Hematopoietic multipotent progenitor cell (in vitro differentiated cells): ENCODE data around the gene CDK14. TPM values are rescaled to one million over a fixed set of nuclear protein-coding genes. Genes with fewer than 3 reads are reported as not detected.

Source experiments
- DNase-seq, 3 donors: peaks; one replicate each; pipeline ENCODE4 v3.0.0-alpha.2; 2011 to 2015; ENCODE audit warnings: low read depth in 2 of 3, low spot score in 2 of 3
- total RNA-seq: library from RNA; depleted of rRNA; stranded (reverse); fragments of >200 nt; gene quantifications from one replicate; pipeline ENCODE4 v1.2.3, GENCODE V29; 2012

Gene CDK14
- total RNA-seq, 1 donor: 7.5 TPM

GRCh38 chr7:90596671-90597562 lies 796 bp downstream of the CDK14 start:
- no peak for DNase-seq

- DNase-seq: no peak
Measured at GRCh38 chr7:90597563-90598253, 1.6 kb downstream of the CDK14 start.

GRCh38 chr7:90599038-90599437 lies 2.9 kb downstream of the CDK14 start:
- no peak for DNase-seq

GRCh38 chr7:90599892-90600555 lies 3.9 kb downstream of the CDK14 start:
- DNase-seq: peak in 1 of 3 donors; percentile 69

- no peak for DNase-seq
Measured at GRCh38 chr7:90602303-90602702, 6.2 kb downstream of the CDK14 start.

- no peak for DNase-seq
Measured at GRCh38 chr7:90603346-90603745, 7.2 kb downstream of the CDK14 start.

- no peak for DNase-seq
Measured at GRCh38 chr7:90604383-90604782, 8.3 kb downstream of the CDK14 start.

- DNase-seq: no peak
Measured at GRCh38 chr7:90605055-90605454, 8.9 kb downstream of the CDK14 start.

GRCh38 chr7:90607196-90607595 lies 11.1 kb downstream of the CDK14 start:
- no peak for DNase-seq

- DNase-seq: no peak
Measured at GRCh38 chr7:90610105-90610504, 14.0 kb downstream of the CDK14 start.

- no peak for DNase-seq
Measured at GRCh38 chr7:90611115-90611514, 15.0 kb downstream of the CDK14 start.

- DNase-seq: peak in 2 of 3 donors; percentile 53 to 64
Measured at GRCh38 chr7:90613088-90613498, 17.0 kb downstream of the CDK14 start.

- DNase-seq: no peak
Measured at GRCh38 chr7:90617442-90617841, 21.3 kb downstream of the CDK14 start.

- no peak for DNase-seq
Measured at GRCh38 chr7:90618876-90619275, 22.8 kb downstream of the CDK14 start.

- DNase-seq: peak in 1 of 3 donors; percentile 19
Measured at GRCh38 chr7:90621125-90621746, 25.1 kb downstream of the CDK14 start.

- DNase-seq: no peak
Measured at GRCh38 chr7:90621747-90622140, 25.6 kb downstream of the CDK14 start.

- DNase-seq: no peak
Measured at GRCh38 chr7:90622670-90623069, 26.5 kb downstream of the CDK14 start.

GRCh38 chr7:90624225-90624911 lies 28.2 kb downstream of the CDK14 start:
- no peak for DNase-seq

- DNase-seq: no peak
Measured at GRCh38 chr7:90625051-90625450, 28.9 kb downstream of the CDK14 start.

GRCh38 chr7:90625562-90625961 lies 29.4 kb downstream of the CDK14 start:
- DNase-seq: no peak
